ENCODE data around the gene GPRC5C.
A peak's percentile ranks its signal among the peaks of the same experiment; 100 is the strongest.

The GPRC5C gene

DNA sequence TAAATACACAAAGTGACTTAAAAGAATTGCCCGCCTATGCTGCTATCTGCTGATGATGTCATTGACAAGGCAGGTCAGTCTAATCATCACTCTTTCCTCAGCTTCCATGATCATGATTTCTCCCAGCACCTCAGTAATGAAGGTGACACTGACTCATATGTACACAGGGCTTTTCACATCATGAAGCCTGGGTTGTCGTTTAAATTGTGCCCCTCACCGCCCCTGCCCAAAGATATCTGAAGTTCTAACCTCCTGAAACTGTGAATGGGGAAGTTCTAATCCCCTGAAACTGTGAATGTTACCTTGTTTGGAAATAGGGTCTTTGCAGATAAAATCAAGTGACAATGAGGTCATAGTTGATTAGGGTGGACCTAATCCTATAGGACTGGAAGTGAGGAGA is 17.4 kb upstream of the GPRC5C start:
- Mint-ChIP-seq H3K27me3 (peaks cover 7 to 51% of the 10 kb centered on the region in 2 donors), H3K4me3 (no peak overlapping the region), H3K27ac (no peak overlapping the region), H3K9me3 (no peaks in the 10 kb centered on the region), H3K4me1 (ENCODE audit: low read depth in 2 of 2) (no peaks in the 10 kb centered on the region), H3K36me3 (ENCODE audit: insufficient read depth) (peaks cover 3% of the 10 kb centered on the region)
- ATAC-seq (replicated peaks) (no peak), DNase-seq (no peak)

DNA sequence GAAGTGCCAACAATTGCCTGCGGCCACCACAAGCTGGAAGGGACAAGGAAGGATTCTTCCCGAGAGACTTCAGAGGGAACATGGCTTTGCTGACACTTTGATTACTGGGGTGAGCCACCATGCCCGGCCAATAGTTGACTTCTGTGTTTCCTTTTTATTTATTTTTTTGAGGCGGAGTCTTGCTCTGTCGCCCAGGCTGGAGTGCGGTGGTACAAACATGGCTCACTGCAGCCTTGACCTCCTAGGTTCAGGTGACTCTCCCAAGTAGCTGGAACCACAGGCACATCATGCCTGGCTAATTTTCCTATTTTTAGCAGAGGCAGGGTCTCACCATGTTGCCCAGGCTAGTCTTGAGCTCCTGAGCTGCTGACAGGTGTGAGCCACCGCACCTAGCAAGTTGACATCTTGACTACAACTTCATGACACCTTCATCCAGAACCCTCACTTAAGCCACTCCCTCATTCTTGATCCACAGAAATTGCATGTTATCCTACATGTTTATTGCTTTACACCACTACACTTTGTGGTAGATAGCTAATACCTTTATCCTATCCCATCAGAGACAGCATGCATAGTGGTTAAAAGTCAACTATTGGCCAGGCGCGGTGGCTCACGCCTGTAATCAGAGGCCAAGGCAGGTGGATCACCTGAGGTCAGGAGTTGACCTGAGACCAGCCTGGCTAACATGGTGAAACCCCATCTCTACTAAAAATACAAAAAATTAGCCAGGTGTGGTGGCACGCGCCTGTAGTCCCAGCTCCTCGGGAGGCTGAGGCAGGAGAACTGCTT is 16.1 kb upstream of the GPRC5C start:
- Mint-ChIP-seq H3K27me3 (peaks cover 14 to 47% of the 10 kb centered on the region in 2 donors), H3K4me1 (ENCODE audit: low read depth in 2 of 2) (no peaks in the 10 kb centered on the region), H3K9me3 (no peaks in the 10 kb centered on the region), H3K36me3 (ENCODE audit: insufficient read depth) (peaks cover 3% of the 10 kb centered on the region), H3K27ac (no peak overlapping the region), H3K4me3 (no peak overlapping the region)
- ATAC-seq (replicated peaks) (no peak), DNase-seq (no peak)

DNA sequence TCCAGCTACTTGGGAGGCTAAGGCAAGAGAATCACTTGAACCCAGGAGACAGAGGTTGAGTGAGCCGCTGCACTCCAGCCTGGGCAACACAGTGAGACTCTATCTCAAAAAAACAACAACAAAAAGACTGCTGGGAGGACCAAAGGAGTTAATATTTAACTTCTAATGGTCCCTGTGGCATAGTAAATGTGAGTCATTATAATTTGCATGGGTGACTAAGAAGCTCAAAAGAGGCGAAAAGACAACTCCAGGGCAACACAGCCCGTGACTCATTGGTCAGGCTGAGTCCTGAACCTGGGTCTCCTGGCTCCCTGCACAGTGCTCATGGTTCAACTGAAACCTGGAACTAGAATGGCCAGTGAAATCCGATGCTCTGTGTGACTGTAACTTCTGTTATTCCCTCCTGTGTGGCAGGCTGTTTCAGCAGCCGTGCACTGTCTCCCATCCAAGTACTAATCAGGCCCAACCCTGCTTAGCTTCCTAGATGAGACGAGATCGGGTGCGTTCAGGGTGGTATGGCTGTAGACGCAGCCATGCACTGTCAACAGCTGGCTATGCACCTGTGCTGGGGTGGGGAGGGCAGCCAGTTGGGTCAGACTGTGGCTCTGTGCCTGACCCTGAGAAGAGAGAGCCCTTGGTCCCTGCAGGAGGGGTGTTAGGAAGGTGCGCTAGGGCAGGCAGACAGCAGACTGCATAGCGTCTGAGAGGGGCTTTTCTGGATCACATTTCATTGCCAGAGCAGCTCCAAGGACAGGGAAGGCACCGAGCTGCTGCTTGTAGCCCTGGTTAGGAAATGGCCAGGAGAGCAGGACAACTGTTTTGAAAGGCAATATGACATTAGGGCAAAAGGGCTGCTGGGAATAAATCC is 14.5 kb upstream of the GPRC5C start:
- H3K4me3 Mint-ChIP-seq, result no peak overlapping the region
- H3K27me3 Mint-ChIP-seq, result peaks cover 16 to 51% of the 10 kb centered on the region in 2 donors
- H3K9me3 Mint-ChIP-seq, result no peaks in the 10 kb centered on the region
- DNase-seq (no peak), ATAC-seq (replicated peaks) (no peak)
- H3K36me3 Mint-ChIP-seq (ENCODE audit: insufficient read depth), result peaks cover 3% of the 10 kb centered on the region
- no peak overlapping the region for H3K27ac Mint-ChIP-seq
- no peaks in the 10 kb centered on the region for H3K4me1 Mint-ChIP-seq (ENCODE audit: low read depth in 2 of 2)

DNA sequence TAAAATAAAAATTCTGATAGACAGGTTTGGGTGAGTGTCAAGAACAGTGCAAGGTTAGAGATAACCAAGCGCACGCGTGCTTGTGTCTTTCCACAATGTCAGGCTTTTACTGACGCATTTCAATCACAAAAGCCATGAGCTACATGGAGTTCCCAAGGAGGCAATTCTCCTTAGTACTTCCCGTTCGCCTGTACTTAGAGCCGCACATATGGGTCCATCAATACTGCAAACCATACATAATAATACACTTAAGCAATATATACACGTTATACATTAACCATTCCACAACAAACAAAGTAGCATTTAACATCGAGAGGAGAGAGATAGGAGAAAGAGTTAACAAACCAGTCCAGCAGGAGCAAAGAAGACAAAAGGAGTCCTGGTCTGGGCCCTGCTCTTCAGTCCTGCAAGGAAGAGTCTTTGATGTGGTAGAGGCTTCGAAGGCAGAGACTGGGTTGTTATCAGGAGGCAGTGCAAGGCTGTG is 11.9 kb upstream of the GPRC5C start:
- ATAC-seq (replicated peaks) (no peak), DNase-seq (no peak)
- H3K4me1 Mint-ChIP-seq (ENCODE audit: low read depth in 2 of 2), result no peaks in the 10 kb centered on the region
- peaks cover 21 to 60% of the 10 kb centered on the region in 2 donors for H3K27me3 Mint-ChIP-seq
- no peaks in the 10 kb centered on the region for H3K9me3 Mint-ChIP-seq
- no peak overlapping the region for H3K4me3 Mint-ChIP-seq
- no peak overlapping the region for H3K27ac Mint-ChIP-seq
- peaks cover 3% of the 10 kb centered on the region for H3K36me3 Mint-ChIP-seq (ENCODE audit: insufficient read depth)

DNA sequence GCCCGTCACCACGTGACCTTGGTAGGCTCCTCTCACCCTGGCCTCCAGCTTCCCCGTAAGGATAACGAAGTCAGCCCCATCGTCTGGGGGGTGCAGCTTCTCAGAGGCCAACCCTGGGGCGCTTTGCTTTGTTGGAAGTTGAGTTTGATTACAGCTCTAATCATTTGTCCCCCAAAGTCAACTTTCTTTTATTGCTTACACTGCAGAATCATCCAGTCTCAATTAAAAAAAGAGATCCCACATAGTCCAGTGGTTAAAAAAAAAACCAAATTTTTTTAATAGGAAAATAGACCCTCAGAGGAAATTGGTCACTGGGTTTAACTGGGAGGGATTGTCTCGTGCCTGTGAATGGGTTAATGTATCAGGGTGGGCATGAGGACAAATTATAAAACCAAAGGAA is 7.8 kb upstream of the GPRC5C start:
- no peak overlapping the region for H3K27ac Mint-ChIP-seq
- no peak for ATAC-seq (replicated peaks)

DNA sequence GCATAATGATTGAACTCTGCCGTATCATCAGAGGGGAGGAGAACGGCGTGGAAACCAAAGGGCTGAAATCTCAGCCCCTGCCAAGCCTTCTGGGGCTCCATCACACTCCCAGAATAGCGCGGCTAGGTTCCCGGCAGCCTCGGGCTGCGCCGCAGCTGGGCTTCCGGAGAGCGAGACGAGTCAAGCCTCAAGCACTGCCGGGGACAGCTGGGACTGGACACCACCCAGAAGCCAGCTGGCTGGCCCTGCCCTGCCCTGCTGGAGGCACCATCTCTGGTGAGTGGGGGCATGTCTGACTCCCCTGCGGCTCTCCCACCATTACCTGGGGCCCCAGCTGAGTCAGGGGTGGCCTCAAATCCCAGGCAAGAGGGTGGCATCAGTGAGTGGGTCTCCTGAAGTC is 7.2 kb upstream of the GPRC5C start:
- Mint-ChIP-seq H3K27me3 (peaks cover 27 to 68% of the 10 kb centered on the region in 2 donors), H3K27ac (no peak overlapping the region), H3K9me3 (no peaks in the 10 kb centered on the region)

More for the DNA sequence above, 7.8 kb upstream of the GPRC5C start:
- peaks cover 3% of the 10 kb centered on the region for H3K36me3 Mint-ChIP-seq (ENCODE audit: insufficient read depth)
- H3K9me3 Mint-ChIP-seq, result no peaks in the 10 kb centered on the region
- no peak overlapping the region for H3K4me3 Mint-ChIP-seq
- H3K4me1 Mint-ChIP-seq (ENCODE audit: low read depth in 2 of 2), result no peaks in the 10 kb centered on the region
- DNase-seq, result no peak
- peaks cover 25 to 69% of the 10 kb centered on the region in 2 donors for H3K27me3 Mint-ChIP-seq

DNA sequence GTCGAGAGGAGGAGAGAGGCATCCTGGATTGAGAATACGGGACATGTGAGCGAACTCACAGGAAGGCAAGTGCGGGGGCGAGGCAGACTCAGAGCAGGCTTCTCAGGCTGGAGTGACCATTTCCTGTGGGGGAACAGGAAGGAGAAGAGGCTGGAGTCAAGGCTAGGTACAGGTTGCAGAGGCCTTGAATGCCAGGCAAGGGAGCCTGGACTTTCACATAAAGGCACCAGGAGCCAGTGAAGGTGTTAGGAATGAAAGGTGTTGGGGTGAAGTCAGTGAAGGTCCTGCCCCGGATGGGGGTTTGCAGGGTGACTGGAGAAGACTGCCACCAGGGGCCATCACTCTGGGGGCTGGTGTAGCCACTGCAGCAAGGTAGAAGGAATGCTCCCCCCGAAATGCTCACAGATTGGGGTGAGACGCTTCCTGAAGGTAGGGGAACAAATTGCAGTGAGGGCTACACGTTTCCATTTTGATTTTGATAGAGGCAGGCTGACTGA is 5.3 kb upstream of the GPRC5C start:
- ATAC-seq (replicated peaks) (no peak), DNase-seq (no peak)
- no peak overlapping the region for H3K4me3 Mint-ChIP-seq
- H3K9me3 Mint-ChIP-seq, result no peaks in the 10 kb centered on the region
- no peak overlapping the region for H3K27ac Mint-ChIP-seq
- peaks cover 36 to 78% of the 10 kb centered on the region in 2 donors for H3K27me3 Mint-ChIP-seq
- H3K4me1 Mint-ChIP-seq (ENCODE audit: low read depth in 2 of 2), result peaks cover 3 to 5% of the 10 kb centered on the region in 2 donors
- H3K36me3 Mint-ChIP-seq (ENCODE audit: insufficient read depth), result no peaks in the 10 kb centered on the region

More for the DNA sequence above, 7.2 kb upstream of the GPRC5C start:
- Mint-ChIP-seq H3K4me3 (no peak overlapping the region), H3K36me3 (ENCODE audit: insufficient read depth) (no peaks in the 10 kb centered on the region), H3K4me1 (ENCODE audit: low read depth in 2 of 2) (no peaks in the 10 kb centered on the region)
- no peak for DNase-seq
- ATAC-seq (replicated peaks), result no peak

DNA sequence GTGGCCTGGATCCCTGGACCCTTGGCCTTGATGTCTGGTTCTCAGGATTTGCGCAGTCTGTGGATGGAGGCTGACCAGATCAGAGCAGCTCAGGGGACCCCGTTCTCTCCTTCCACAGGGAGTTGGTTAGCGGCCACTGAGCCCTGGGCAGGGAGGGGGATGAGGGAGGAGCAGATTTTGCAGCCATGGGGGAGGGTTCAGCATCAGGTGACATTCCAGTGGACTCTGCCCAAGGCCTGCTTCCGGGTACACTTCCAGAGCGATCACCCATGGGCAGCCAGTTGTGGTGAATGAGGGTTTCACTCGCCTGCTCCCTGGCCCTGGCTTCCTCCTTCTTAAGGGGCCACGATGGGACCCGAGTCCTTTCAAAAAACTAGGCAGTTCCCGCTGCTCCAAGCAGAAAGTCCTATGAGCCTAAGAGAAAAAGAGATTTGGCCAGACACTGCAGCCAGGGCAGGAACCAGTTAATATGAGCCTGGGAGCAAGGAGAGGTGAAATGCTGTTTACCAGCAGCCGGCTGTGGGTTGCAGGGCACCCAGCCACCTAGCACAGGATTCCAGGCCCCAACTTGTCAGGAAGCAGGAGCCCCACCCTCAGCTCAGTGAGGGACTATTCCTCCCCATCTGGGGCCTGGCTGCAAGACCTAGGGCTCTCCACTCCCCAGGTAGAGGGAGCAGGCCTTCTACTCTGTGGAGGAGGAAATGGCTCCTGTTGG is 4.7 kb upstream of the GPRC5C start:
- no peak overlapping the region for H3K27ac Mint-ChIP-seq
- H3K27me3 Mint-ChIP-seq, result peaks cover 39 to 78% of the 10 kb centered on the region in 2 donors
- no peaks in the 10 kb centered on the region for H3K9me3 Mint-ChIP-seq
- peaks cover 3 to 5% of the 10 kb centered on the region in 2 donors for H3K4me1 Mint-ChIP-seq (ENCODE audit: low read depth in 2 of 2)
- H3K36me3 Mint-ChIP-seq (ENCODE audit: insufficient read depth), result no peaks in the 10 kb centered on the region
- ATAC-seq (replicated peaks) (no peak), DNase-seq (no peak)
- no peak overlapping the region for H3K4me3 Mint-ChIP-seq

DNA sequence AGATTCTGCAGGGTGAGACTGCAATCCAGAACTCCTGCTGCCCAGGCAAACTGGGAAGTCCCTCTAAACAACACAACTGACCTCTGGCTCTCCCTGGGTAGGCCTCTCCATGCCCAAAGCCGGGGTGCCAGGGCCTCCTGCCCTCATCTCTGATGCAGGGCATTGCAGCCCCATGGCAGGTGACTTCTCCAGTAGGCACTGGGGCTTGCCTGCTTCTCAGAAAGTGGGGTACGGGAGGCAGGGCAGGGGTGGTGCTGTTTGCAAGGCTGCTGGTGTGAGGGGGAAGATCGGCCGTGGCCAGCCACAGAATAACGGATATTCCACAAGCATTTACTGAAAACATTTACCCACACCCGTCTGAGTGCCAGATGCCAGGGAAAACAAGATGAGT is 4.1 kb upstream of the GPRC5C start:
- no peak overlapping the region for H3K4me3 Mint-ChIP-seq

DNA sequence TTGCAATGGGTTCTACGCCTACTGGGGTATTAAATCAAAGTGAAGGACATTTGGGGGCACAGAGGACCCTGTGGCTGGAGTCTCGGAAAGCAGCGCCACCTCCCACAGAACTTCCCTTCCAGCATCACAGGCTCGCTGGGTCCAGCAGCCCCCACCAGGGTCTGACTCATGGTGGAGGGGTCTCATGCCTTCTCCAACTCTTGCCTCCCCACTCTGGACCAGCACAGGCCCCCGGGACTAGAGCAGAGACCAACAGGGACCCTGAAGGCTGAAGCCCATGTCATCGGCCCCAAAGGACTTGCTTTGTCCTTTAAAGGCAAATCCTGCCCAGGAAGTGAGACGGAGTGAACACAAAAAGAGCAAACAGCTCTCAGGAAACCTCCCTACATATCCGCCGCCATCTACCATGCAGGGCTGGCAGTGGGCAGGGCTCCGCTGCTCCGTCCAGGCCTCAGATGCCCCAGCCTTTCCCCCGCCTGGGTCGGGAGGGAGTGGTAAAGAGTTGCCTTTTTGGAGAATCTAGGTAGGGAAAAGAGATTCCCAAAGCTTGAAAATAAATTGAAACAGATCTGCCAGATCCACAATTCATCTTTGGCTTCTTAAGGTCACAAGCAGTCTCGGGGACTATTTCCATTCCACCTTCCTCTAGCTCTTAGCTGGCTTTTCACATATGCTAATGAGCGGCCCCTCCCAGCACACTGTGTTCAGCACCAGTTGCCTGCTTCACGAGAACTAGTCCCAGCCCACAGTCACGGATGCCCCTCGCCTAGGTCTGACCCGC is 2.1 kb upstream of the GPRC5C start:
- Mint-ChIP-seq H3K27me3 (peaks cover 40 to 78% of the 10 kb centered on the region in 2 donors), H3K36me3 (ENCODE audit: insufficient read depth) (peaks cover 7% of the 10 kb centered on the region), H3K4me3 (peak overlapping the region; percentile 36 to 76), H3K4me1 (ENCODE audit: low read depth in 2 of 2) (peaks cover 3 to 5% of the 10 kb centered on the region in 2 donors), H3K27ac (no peak overlapping the region), H3K9me3 (no peaks in the 10 kb centered on the region)
- ATAC-seq (replicated peaks), result no peak
- no peak for DNase-seq

More for the DNA sequence above, 4.1 kb upstream of the GPRC5C start:
- Mint-ChIP-seq H3K27me3 (peaks cover 34 to 75% of the 10 kb centered on the region in 2 donors), H3K4me1 (ENCODE audit: low read depth in 2 of 2) (peaks cover 3 to 5% of the 10 kb centered on the region in 2 donors), H3K36me3 (ENCODE audit: insufficient read depth) (peaks cover under 1% of the 10 kb centered on the region), H3K27ac (no peak overlapping the region), H3K9me3 (no peaks in the 10 kb centered on the region)
- ATAC-seq (replicated peaks), result no peak
- no peak for DNase-seq

DNA sequence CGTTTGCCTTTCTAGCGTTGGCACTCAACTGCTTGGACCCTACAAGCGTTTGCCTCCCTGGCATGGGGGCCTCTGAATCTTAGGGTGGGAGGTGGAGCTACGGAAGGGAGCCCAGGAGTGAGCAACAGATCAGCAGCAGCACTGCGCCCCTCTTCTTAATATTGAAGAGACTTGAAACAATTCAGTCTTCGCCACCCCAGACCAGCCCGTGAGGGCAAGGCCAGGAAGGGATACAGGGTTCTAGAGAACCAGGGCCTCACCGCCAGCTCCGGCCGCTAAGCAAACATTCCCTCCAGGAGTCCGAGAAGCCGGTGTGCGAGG is 1.5 kb upstream of the GPRC5C start:
- peaks cover 7% of the 10 kb centered on the region for H3K36me3 Mint-ChIP-seq (ENCODE audit: insufficient read depth)
- H3K4me1 Mint-ChIP-seq (ENCODE audit: low read depth in 2 of 2), result peaks cover 3 to 5% of the 10 kb centered on the region in 2 donors
- peak overlapping the region; percentile 36 to 76 for H3K4me3 Mint-ChIP-seq
- H3K27me3 Mint-ChIP-seq, result peaks cover 37 to 77% of the 10 kb centered on the region in 2 donors
- H3K27ac Mint-ChIP-seq, result no peak overlapping the region
- no peak for ATAC-seq (replicated peaks)
- no peaks in the 10 kb centered on the region for H3K9me3 Mint-ChIP-seq
- DNase-seq, result no peak

DNA sequence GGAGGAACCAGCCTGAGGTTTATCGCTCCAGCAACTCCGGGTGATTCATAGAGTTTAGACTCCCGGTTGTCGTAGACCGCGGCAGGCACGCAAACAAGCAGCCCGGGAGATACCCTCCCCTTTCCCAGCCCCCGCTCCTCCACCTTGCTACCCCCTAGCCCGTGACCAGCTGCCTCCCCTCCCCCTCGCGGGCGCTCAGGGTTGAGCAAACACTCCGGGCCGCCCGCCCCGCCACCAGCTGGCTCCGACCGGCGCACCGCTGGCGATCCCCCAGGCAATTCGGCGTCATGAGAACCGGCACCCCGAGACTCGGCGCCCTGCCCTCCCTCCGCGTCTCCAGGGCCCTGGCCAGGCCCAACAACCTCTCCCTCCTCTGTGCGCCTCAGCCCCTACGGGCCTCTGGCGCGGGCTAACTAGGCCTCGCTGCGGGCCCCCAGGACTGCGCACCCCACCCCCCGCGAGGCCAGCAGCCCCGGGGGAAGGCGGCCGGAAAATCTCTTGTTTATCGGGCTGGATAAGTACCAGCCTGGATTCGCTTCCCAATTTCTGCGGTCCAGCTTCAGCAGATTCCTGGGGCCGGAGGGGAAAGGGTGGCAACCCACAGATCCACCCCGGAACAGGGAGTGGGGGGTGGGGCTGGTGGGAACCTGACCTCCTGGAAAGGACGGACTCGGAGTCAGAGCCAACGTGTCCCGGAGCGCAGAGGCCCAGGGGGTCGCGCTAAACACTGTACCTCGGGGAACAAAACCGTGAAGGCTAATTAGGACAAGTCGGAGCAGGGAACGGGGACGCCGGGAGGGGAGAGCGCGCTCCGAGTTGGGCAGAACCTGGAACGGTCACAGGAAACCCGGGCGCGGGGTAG is 951 bp upstream of the GPRC5C start:
- Mint-ChIP-seq H3K36me3 (ENCODE audit: insufficient read depth) (peaks cover 7% of the 10 kb centered on the region), H3K9me3 (no peaks in the 10 kb centered on the region), H3K27me3 (peaks cover 40 to 77% of the 10 kb centered on the region in 2 donors), H3K4me1 (ENCODE audit: low read depth in 2 of 2) (peaks cover 3 to 5% of the 10 kb centered on the region in 2 donors), H3K27ac (no peak overlapping the region), H3K4me3 (peak overlapping the region; percentile 74 to 76)
- DNase-seq (no peak), ATAC-seq (replicated peaks) (peak; percentile 23)

All from effector memory CD8-positive, alpha-beta T cell (primary cell).